GM21528 (cell line): ENCODE measurements around the gene TMEM259.

Experiments
- ATAC-seq: cut with Tn5 transposase; IDR thresholded peaks from one replicate; pipeline ENCODE4 v1.9.1; 2021; ENCODE audit warnings: mild to moderate bottlenecking, moderate library complexity; ENCODE audit not compliant: unreplicated experiment, low FRiP score

Gene TMEM259

DNA sequence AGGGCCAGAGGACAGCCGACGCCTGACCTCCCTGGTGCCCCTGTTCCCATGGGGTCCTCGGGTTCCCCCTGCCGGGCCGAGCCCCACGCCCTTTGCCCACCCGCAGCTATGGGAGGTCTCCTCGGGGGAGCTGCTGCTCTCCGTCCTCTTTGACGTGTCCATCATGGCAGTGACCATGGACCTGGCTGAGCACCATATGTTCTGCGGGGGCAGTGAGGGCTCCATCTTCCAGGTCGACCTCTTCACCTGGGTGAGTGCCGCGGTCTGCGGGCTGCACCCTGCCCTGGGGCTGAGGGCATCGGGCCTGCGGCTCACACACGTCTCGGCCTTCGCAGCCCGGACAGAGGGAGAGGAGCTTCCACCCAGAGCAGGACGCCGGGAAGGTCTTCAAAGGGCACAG is 30.2 kb downstream of the TMEM259 start:
- no peak for ATAC-seq

DNA sequence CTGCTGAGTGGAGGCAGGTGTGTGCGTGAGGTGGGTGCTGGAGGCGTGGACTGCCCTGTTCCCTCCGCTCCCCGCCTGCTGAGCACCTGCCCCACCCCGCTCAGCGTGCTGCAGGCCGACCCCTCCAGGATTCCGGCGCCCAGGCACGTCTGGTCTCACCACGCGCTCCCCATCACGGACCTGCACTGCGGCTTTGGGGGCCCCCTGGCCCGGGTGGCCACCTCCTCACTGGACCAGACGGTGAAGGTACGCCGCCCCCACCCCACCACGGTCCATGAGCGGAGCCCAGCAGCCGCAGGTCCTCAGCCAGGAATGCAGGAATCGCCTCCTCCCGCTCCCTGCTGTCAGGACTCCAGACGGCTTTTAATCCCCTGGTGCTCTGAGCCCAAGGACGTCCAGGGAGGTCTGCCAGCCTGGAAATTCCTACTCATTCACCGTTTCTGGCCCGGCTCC is 30.8 kb downstream of the TMEM259 start:
- ATAC-seq: no peak

DNA sequence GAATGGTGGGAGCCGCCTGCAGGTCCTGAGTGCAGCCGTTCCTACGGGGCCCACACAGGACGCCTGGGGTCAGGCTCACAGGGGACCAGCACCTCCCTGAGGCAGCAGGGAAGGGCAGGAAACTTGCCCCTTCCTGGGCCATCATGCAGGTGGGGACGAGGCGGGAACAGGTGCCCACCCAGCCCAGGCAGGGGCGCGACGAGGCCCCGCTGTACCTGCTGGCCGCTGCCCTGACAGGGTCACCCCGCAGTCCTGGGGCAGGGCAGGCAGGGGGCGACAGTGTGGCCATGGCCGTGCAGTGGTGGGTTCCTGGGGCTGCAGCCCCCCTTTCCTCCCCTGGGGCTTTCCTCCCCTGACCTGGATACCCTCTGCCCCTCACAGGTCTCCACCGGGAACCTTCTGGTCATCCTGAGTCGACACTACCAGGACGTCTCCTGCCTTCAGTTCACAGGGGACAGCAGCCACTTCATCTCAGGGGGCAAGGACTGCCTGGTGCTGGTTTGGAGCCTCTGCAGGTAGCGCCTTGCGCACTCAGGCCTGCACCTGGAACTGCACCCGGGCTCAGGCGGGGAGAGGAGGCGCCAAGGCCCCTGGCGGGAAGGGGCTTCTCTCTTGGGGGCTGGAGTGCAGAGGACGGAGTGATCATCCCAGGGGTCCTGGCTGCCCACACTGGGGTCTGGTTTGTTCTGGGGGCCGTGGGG is 31.4 kb downstream of the TMEM259 start:
- ATAC-seq: no peak

DNA sequence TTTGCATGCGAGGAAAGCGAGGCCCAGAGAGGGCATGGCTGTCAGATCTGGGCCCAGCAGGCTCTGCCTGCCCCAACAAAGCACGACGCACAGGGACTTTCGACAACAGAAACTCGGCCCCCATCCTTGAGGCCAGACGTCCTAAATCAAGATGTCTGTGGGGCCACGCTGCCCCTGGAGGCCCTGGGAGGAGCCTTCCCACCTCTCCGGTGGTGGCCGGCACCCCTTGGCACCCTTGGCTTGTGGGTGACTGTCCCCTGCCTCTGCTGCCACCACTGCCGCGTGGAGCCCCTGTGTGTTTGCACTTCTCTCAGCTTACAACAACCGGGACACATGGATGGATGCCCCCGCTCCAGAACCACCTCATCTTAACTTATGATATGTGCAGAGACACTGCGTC is 32.4 kb downstream of the TMEM259 start:
- no peak for ATAC-seq

DNA sequence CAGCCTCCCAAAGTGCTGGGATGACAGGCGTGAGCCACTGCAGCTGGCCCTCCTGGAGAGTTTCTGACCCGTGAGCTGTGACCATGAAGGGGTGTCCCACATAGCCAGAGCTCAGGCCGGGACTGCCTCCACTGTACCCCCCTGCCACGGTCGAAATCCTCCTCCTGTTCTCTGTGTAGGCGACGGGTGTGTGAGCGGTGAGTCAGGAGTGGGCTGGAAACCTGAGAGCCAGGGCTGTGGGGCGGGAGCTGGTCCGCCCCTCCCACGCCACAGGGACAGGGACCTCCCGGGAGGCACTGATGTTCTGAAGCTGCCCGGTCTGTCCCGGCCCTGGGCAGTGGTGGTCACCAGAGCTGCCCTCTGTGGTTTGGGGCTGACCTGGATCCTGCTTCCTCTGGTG is 32.8 kb downstream of the TMEM259 start:
- no peak for ATAC-seq

DNA sequence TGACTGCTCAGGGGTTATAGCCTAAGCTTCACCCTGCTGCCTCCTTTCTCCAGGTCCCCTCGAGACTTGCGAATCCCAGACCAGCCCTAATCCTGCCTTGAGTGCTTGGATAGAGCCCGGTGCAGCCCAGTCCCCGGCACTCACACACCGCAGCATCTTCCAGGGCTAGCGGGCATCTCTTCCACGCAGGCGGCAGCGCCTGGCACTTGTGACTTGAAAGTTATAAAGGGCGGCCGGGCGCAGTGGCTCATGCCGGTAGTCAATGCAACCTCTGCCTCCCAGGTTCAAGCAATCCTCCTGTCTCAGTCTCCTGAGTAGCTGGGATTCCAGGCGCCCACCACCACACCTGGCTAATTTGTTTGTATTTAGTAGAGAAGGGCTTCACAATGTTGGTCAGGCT is 34.8 kb downstream of the TMEM259 start:
- ATAC-seq: no peak

DNA sequence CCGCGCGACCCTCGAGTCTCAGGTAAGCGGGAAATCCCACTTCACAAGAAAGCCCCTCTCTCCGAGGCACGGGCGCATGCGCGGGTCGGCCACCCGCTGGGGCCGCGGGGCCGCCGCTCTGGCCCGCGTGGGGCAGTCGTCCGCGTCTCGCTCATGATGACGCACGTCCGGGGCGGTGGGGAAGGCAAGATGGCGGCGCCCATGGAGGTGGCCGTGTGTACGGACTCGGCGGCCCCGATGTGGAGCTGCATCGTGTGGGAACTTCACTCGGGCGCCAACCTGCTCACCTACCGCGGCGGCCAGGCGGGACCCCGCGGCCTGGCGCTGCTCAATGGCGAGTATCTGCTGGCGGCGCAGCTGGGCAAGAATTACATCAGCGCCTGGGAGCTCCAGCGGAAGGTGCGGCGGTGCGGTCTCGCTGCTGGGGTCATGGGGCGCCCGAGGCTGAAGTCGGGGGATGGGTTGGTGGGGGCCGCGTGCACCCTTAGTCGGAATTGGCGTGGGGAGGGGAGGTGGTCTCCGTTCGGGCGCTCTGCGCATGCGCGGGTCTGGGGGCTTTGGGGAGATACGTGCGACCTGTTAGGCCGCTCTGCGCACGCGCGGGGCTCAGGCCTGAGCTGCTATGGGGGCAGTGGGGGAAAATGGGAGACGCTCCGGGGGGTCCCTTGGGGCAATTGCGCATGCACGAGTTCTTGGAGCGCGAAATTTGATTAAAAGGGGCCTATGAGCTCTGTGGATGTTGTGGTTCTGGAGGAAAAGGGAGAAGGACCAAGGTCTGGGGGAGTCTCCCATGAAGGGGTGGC is 36.6 kb downstream of the TMEM259 start, which contains the start of gene WDR18:
WDR18 (plus strand) TSS at position 181 of the 803 bp plus-strand sequence; CDS start at position 190, 9 bp downstream.
- ATAC-seq: peak; percentile 66

DNA sequence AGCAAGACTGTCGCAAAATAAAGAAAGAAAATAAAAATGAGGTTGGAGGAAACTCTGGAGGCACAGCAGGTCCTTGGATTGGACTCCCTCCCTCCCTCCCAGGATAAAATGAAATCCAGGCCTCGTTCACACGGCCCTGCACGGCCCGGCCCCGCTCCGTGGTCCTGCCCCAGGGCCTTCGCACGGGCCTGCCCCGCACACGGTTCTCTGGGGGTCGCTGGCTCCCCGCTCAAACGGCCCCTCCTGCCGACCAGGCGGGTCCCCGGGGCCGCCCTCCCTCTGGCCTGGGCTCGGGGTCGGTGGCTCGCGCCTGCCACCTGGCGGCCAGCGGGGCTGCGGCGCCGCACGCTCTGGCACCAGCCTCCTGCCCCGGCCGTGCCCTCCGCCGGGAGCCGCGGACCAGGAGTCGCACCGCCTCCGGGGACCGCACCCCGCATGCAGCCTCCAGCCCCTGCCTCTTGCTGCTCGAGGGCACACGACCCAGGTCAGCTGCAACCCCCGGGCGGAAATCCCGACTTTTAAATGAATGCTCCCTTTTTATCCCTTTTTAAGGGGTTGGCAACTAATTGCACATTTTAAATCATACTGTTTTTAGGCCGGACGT is 38.3 kb downstream of the TMEM259 start:
- ATAC-seq: peak; percentile 50

DNA sequence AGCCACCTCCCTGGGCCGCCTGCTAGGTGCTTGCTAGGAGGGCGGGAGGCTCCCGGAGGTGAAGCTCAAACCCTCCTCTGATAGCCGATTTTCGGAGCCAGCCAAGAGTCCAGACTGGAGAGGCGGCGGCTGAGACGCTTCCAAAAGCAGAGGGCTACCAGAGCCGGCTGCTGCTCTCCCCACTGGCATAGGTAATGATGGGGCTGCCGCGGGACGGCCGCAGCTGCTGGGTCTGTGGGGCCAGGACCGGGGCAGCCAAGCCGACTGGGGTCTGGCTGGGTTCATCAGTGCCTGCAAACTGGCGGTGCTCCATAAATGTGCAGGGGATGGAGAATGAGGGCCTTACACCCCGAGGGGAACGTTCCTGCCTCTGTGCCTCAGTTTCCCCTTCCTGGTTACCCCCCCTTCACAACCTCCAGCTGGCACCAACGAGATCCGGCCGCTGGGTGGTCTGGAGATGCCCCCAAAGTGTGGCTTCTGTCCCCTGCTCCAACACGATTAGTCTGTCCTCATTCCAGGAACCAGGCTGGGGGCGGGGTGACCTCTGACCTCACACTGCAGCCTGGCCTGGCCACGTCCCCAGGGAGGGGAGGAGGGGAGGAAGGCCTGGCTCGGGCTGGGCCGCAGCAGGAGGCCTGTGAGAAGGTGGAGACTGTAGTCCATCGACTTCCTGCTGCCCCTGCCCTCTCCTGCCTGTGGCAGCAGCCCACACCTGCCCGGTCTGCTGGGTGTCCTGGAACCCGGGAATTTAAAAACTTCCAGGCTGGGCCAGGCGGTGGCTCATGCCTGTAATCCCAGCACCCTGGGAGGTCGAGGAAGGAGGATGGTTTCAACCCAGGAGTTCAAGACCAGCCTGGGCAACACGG is 40.6 kb downstream of the TMEM259 start:
- ATAC-seq: no peak

DNA sequence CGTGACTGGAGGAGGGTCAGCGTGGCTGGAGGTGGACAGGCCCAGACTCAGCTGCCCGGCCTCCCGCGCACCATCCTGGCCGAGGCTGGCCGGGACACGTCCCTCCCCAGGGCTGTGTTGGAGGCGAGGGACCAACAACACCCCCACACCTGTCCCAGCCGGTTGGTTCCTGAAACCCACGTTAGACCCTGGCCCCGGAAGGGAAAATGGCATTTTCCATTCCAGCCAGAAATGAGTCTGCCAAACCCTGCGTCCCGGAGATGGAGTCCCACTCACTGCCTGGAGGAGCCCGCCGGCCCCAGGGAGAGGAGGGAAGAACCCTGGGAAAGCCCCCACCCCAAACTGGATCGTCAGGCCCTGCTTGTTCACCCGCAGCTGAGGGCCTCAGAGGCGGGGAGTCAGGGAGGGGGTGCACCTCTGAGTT is 41.6 kb downstream of the TMEM259 start:
- no peak for ATAC-seq

DNA sequence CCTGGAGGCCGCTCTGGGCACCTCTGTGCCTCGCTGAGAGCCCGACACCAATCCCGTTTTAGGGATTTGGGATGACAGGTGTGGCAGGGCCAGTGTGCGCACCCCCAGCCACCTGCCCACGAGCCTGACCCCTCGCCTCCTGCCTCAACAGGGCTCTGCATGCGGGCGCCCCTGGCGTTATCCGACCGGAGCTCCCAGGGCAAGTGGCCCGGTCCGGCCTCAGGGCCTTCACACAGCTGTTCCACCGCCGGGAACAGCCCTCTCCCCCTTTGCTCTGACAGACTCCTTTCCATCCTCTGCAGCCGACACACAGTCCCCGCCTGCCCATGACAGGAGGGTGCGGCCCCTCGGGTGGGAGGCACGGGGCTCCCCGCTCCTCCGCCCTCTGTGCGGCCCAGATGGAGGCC is 43.9 kb downstream of the TMEM259 start:
- ATAC-seq: no peak

DNA sequence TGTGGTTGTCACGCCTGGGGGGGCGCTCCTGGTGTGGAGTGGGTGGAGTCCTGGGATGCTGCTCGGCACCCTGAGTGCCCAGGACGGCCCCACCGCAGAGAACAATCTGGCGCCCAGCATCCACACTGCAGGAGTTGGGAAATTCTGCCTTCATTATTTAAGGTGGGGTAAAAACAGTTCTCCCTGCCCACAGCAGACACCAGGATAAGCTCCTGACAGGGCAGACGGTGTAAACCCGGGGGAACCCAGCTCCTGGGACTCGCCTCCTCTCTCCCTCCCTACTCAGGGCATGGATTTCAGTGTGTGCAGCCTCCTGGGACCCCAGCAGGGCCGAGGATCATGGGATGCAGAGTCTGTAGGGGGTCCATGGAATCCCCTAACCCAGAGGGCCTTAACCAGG is 44.4 kb downstream of the TMEM259 start:
- no peak for ATAC-seq

DNA sequence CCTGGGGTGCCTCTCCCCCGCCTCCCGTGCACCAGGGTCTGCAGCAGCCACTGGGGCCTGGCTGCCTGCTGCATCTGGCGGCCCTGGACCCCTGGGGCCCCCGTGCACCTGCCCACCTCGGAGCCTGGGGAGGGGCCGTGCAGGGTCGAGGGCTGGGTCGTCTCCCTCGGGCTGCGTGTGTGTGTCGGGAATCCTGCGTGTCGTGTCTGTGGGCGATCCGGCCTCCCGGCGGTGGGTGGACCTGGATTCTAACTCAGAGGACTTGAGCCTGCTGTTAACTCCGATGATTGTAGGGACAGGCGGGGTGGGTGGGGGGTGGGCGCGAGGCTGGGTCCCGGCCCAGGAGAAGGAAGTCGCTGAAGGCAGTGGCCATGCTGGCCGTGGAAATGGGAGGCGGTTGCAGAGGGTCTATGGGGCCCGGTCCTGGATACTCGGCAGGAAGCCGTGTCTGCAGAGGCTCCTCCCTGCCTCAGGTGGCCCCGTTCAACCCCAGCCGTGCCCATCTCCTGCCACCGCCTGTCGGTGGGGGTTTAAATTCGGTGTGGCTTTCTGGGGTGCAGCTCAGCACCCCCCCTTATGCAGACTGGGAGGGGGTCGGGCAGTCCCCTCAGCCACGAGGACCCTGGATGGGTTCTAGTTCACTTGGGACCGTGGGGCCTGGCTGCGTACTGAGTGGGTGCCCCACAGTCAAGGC is 46.2 kb downstream of the TMEM259 start:
- ATAC-seq: no peak

DNA sequence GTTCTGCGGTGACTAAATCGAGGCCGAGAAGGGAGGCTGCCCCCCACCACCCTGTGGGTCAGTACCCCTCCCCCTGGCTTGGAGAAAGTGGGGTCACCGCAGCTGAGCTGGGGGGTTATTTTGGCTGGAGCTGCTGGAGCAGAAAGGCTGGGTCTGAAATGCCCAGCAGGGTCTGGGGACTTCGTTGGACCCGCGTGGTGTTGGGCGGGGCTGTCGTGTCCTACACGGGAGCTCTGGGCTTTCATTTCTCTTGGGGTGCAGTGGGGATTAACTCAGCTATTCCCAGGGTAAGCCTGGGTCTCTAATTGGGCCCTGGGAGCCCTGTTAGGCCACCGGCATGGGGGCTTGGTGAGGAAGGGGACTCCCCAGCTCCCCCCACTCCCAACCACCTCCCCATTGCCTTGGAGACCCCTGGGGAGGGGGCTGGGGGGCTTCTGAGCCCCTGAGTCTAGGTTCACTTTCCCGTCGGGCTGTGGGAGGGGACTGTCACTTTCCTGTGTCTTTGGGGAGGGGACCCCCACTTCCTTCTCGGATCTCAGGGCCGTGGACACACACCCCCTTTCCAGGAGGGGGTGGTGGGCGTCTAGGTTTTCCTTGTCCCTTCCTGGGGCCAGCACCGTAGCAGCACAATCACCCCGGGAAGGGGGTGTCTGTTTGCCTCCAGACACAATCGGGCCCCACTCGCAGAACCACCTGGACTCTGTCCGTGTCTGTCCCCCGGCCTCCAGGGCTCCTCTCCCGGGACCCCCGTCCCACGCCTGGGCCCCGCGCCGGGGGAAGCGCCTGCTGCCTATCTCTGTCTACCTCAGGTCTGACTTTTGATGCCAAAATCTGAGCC is 47.0 kb downstream of the TMEM259 start:
- no peak for ATAC-seq

DNA sequence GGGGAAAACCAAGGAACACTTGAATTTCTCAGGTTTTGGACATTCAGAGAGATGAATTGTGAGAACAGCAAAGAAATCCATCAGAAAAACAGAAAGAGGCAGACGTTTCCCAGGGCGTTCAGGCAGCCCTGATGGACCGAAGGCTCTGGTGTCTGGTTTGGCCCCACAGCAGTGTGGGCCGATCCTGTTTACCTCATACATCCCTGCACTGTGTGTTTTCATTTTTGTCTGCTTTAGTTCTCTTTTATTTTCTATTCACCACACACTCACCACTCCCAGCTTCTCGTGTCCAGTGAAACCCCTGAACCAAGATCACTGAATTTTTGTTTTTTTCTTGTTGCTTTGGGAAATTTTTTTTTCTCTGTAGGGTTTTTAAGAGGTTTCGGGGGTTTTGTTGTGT is 48.6 kb downstream of the TMEM259 start:
- ATAC-seq: no peak

DNA sequence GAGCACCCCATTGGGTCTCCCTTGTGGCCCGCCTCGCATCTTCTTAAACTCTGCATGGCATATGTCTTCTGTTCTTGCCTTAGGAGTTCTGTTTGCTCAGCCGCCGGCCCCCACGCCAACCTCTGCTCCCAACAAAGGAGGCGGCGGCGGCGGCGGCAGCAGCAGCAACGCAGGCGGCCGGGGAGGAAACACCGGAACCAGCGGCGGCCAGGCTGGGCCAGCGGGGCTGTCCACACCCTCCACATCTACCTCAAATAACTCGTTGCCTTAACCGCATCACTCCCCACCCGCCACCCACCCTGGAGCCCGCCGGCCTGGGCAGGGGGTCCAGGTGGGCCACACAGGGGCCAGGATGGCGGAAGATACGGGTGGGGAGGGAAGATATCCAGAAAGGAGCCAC is 49.1 kb downstream of the TMEM259 start:
- no peak for ATAC-seq

DNA sequence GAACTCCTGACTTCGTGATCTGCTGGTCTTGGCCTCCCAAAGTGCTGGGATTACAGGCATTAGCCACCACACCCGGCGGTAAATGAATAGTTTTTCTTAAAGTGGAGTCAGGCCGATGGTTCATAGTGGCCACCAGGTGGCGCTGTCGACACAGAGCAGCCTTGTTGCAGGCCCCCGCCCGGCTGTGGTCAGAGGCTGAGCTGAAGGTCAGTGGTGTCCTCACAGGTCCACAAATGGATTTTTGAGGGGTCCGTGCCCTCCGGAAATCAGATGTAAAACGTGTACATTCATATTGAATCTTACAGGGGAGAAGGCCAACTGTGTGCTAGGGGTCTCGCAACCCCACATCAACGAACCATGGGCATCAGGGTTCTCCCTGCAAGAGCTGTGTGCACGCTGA is 50.2 kb downstream of the TMEM259 start:
- ATAC-seq: no peak

DNA sequence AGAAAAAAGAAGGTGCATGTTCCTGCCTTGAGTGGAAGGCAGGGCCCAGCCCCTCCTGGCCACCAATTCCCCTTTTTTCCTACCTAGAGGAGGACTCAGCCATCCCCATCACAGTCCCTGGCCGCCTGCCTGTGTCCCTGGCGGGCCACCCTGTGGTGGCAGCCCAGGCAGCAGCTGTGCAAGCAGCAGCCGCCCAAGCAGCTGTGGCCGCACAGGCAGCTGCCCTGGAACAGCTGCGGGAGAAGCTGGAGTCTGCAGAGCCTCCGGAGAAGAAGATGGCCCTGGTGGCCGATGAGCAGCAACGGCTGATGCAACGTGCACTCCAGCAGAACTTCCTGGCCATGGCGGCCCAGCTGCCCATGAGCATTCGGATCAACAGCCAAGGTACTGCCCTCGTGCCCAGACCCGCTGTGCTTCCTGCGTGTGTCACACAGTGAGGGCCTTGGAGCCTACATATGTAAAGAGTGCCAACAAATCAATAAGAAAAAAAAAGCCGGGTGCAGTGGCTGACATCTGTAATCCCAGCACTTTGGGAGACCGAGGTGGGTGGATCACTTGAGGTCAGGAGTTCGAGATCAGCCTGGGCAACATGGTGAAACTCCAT is 54.3 kb downstream of the TMEM259 start:
- no peak for ATAC-seq
